ENCODE results near the gene PPFIBP1. TPM values are rescaled to one million over a fixed set of nuclear protein-coding genes. Genes with fewer than 3 reads are reported as not detected.
"Not testable (repeated sequence)": the region's sequence is repeated elsewhere in the genome, so short reads cannot be mapped to it uniquely, and the experiment has no call there.

PPFIBP1 gene
- total RNA-seq, 1 donor from 2014 or later, result 99.6 TPM

- DNase-seq, result no peak
These were observed 18.6 kb downstream of the PPFIBP1 start for GRCh38 chr12:27542628-27543027.

GRCh38 chr12:27544858-27545257 is 20.9 kb downstream of the PPFIBP1 start:
- not testable (repeated sequence) for DNase-seq

GRCh38 chr12:27545665-27546064 is 21.7 kb downstream of the PPFIBP1 start:
- no peak for DNase-seq

- DNase-seq, result no peak
These were observed 23.6 kb downstream of the PPFIBP1 start for GRCh38 chr12:27547592-27547991.

GRCh38 chr12:27548301-27549199 is 24.5 kb downstream of the PPFIBP1 start:
- DNase-seq, result no peak

- no peak for DNase-seq
These were observed 25.3 kb downstream of the PPFIBP1 start for GRCh38 chr12:27549236-27549800.

GRCh38 chr12:27549801-27550652 is 26.0 kb downstream of the PPFIBP1 start:
- peak; percentile 33 for DNase-seq

GRCh38 chr12:27550653-27550975 is 26.6 kb downstream of the PPFIBP1 start:
- no peak for DNase-seq

DNA sequence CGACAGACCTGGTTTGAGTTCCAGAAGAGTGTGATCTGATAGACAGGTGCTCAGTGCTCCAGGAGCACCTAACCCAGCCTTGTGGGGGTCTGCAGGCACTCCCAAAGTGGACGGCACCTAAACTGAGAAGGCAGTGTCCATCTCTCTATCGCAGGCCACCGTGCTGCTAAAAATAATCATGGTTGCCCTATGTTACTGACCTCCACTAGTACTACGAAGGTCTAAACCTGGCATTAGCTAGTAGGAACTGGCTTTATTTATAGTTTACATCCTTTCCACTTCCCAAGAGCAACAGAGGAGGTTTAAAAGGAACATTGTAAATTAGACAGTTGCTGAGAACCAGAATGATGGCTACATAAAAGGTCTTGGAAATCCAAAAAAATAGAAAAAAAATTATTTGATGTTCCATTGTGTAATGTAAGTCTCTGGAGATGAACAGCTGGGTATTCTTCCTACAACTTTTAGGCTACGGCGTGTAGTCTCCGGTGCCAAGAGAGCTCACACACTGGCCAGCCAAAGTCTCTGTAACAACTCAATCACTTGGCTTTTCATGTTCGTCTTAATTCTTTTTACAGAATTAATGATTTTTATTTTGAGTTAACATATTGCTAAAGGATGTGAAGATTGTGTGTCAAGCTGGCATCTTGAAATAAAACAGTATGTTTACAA is 27.3 kb downstream of the PPFIBP1 start:
- no peak for DNase-seq

DNA sequence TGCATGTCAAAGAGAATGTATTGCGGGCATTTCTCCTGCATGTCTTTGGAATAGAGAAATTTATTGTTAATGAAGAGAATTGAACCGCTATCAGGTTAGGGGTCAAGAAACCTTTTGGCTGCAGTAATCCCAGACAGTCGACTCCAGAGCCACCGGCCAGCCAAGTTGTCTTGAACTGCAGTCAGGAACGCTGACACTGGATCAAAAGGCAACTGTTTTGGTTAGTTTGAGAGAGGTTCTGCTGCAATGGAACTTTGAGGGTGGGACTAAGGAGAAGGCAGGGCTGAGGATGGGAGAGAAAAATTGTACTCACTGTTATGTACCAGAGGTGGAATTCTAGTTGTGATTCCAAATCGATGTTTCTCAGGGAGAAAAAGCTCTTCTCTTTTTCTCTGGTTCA is 28.2 kb downstream of the PPFIBP1 start:
- no peak for DNase-seq

- peak; percentile 31 for DNase-seq
These were observed 29.0 kb downstream of the PPFIBP1 start for GRCh38 chr12:27552886-27553560.

- DNase-seq, result peak; percentile 64
These were observed 29.9 kb downstream of the PPFIBP1 start for GRCh38 chr12:27553941-27554340.

DNA sequence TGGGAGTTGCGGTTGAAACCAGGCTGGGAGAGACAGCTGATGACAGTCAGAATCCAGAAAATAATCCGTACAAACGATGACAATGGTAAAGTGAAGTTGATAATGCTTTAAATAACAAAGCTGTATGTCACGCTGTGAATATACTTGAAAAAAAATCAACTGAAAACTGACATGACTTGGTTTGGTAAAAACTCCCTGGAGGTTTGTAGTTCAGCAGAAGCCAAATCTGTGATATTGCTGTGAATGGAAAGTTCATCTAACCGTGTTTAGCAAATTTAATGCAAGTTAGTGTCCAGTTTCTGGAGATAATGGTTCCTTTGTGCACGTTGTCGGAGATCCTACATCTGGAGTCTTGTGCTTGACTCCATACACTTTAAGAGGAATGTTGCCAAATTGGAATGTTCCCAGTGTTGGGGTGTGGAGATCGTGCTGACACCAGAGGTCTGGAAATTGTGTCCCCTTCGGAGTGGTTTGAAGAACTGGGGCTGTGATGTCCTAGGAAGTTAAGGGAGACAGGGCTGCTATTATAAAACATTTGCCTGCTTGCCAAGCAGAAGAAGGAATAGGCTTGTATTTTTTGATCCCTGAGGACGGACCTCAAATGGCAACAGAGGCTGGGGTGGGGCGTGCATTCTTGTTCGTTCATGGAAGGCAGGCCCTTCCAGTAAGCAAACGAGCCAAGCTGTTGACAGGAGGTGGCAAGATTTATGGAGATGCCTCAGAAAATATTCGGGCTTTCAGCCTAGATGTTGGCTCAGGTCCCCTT is 30.6 kb downstream of the PPFIBP1 start:
- DNase-seq, result peak; percentile 93

DNA sequence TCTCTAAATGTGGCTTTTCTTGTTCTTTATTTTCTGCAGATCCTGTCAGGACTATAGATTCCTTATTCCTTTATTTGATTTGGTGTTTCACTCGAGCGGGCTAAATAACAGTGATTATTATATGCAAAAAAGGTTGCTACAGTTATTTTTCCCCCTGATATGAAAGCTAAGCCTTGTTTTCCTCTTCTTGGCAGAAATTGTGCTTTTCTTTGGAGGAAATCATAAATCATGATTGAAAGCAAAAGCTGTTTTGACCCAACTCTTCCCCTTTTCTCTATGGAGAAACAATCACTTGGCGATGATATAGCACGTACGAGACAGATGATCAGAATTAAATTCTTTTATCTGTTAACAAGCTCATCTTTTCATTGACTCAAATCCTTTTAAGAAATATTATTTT is 31.4 kb downstream of the PPFIBP1 start:
- DNase-seq, result peak; percentile 71

DNA sequence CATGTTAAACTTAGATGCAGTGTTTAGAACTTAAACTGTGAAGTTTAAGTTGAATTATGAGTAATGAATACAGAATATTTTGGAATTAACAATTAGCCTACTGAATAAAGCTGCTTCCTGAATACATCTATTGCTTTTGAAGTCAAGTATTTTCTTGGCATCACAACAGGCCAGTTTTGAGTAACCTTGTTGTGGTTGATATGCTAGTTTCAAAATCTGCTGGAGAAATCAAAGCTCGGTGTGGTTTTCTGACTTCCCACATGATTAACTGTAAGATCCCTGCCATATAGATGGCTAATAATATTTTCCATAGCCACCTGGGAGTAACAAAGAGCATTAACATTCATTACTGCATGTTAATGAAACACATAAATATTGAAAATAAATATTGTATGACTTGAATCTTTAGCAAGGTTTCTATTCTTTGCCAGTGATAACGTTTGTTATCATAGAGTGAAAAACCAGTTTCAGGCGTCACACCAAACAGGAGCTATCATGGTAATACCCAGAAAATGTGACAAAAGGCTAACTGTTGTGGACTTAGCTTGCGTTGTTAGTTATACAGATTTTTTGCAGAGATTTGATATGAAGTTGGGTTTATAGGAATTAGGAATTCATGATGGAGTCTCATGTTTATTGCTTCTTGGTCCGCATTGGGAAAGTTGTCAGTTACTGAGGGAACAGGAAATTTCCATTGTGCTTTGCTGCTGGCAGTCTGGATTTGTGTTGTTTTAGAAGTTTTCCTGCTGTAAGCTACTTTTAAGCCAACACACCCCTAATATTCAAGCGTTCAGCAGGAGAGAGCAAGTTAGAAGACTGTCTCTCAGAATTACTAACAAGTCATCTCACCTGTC is 32.1 kb downstream of the PPFIBP1 start:
- DNase-seq, result peak; percentile 81

GRCh38 chr12:27560126-27560525 is 36.1 kb downstream of the PPFIBP1 start:
- DNase-seq, result no peak

DNA sequence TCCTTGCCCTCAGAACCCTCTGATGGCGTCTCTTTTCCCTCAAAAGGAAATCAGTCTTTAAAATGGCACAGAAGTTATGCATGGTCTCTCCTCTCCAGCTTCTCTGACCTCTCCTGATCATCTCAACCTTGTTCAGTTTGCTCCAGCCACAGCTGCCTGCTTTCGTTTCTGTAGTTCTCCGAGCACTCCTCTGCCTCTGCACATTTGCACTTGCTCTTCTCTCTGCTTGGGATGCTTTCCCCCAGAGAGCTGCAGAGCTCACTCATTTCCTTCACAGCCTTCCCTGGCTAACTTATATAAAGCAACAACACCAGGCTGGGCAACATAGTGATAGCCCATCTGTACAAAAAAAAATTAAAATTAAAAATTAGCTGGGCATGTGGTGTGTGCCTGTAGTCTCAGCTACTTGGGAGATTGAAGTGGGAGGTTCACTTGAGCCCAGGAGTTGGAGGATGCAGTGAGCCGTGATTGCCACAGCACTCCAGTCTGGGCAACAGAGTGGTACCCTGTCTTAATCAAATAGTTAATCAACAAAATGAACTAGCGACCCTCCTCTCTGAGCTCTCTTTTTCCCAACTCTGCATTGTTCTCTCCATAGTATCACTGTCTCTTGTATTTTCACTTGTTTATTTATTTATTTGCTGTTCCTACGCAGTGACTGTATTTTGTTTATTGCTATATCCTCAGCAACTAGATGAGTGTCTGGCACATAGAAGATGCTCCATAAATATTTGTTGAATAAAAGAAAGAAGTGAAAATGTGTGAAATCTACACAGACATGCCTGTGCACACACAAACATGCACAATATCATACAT is 37.7 kb downstream of the PPFIBP1 start:
- DNase-seq, result peak; percentile 21

DNA sequence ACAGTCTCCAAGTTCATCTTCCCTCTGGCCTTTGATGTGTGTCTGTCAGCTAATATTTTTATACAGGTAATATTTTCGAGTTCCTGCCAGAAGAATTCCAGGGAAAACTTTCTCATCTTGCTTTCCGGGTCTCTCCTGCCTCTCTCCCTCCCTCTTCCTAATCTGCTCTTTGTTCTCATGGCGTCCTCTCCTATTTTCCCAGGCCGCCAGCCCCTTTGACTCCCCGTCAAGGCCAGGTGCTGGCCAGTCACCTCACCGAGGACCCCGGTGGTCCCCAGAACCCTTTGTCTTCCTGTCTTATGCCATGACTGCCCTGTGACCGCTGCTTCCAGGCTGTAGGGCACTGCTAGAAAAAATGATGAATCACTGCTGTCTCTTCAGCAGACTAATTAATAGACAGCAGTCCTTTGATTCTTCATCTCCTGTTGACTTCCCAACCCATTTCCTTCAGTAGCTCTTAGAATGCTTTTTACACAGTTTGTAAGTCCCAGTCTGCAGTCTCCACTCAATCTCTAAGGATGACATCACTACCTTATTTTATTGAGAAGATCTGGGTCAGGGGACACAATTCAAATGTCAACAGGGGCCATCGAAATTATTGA is 40.7 kb downstream of the PPFIBP1 start:
- no peak for DNase-seq

GRCh38 chr12:27566159-27566558 is 42.2 kb downstream of the PPFIBP1 start:
- DNase-seq, result no peak
